HG03045 (cell line): Measurements from ENCODE around the gene FADS2.
"Not testable (repeated sequence)": the region's sequence is repeated elsewhere in the genome, so short reads cannot be mapped to it uniquely, and the experiment has no call there.

Experiments
- ATAC-seq: cut with Tn5 transposase; IDR thresholded peaks from one replicate; pipeline ENCODE4 v1.9.1; 2021; ENCODE audit warnings: mild to moderate bottlenecking, moderate library complexity; ENCODE audit not compliant: unreplicated experiment

The FADS2 gene

DNA sequence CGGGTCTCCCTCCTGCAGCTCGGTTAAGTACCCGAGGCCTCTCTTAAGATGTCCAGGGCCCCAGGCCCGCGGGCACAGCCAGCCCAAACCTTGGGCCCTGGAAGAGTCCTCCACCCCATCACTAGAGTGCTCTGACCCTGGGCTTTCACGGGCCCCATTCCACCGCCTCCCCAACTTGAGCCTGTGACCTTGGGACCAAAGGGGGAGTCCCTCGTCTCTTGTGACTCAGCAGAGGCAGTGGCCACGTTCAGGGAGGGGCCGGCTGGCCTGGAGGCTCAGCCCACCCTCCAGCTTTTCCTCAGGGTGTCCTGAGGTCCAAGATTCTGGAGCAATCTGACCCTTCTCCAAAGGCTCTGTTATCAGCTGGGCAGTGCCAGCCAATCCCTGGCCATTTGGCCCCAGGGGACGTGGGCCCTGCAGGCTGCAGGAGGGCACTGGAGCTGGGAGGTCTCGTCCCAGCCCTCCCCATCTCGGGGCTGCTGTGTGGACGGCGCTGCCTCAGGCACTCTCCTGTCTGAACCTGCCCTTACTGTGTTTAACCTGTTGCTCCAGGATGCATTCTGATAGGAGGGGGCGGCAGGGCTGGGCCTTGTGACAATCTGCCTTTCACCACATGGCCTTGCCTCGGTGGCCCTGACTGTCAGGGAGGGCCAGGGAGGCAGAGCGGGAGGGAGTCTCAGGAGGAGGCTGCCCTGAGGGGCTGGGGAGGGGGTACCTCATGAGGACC lies 38.3 kb downstream of the FADS2 start:
- no peak for ATAC-seq

DNA sequence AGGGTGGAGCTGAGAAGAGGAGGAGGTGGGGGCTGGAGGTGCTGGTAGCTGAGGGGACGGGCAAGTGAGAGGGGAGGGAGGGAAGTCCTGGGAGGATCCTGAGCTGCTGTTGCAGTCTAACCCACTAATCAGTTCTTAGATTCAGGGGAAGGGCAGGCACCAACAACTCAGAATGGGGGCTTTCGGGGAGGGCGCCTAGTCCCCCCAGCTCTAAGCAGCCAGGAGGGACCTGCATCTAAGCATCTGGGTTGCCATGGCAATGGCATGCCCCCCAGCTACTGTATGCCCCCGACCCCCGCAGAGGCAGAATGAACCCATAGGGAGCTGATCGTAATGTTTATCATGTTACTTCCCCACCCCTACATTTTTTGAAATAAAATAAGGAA lies 38.9 kb downstream of the FADS2 start:
- ATAC-seq = no peak

DNA sequence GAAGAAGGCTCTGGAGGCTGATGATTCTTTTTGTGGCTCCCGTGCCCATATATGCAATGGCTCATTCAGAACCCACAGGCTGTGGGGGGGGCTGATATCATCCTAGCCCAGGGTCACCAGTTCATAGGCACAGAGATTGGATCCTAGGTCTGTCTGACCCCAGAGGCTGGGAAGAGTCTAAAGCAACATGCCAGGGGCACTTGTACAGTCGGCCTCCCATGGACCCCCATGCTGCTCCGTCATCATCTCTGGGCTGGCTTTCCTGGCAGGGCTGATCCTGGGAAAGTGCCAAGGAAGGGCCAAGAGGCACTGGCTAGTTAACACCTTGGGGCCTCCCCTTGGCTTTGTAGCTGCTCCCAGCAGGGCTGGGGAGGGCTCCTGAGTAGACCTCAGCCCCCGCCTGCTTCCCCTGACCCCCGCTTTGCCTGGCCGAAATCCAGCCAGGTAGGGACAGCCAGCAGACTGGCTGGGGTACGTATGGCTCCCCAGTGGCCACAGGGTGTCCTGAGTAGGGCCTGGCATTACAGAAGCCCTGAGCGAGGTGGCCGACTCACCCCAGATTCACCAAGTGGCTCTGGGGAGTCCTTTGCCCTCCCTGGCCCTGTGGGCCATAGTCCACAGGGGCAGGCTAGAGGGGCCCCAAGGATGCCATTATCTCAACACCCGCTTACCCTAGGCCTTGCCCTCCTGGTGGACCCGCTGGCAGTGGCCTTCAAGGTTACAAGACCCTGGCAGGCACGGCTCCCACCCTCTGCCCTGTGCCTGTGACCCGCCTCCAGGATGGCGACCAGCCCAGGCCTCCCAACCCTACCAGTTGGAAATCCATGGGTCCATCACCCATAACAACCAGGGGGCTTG lies 40.7 kb downstream of the FADS2 start:
- no peak for ATAC-seq

DNA sequence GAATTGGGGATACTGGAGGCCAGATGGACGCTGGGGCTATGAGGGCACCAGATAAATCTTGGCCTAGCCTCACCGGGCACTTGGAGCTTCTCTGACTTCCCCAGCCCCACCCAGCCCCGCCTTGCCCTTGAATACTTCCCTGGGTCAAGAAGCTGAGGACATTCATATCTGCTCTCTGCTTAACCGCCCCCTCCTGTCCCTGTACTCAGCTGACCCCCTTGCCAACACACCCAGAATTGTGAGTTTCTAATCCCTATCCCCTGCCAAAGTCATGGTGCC lies 41.3 kb downstream of the FADS2 start:
- no peak for ATAC-seq

DNA sequence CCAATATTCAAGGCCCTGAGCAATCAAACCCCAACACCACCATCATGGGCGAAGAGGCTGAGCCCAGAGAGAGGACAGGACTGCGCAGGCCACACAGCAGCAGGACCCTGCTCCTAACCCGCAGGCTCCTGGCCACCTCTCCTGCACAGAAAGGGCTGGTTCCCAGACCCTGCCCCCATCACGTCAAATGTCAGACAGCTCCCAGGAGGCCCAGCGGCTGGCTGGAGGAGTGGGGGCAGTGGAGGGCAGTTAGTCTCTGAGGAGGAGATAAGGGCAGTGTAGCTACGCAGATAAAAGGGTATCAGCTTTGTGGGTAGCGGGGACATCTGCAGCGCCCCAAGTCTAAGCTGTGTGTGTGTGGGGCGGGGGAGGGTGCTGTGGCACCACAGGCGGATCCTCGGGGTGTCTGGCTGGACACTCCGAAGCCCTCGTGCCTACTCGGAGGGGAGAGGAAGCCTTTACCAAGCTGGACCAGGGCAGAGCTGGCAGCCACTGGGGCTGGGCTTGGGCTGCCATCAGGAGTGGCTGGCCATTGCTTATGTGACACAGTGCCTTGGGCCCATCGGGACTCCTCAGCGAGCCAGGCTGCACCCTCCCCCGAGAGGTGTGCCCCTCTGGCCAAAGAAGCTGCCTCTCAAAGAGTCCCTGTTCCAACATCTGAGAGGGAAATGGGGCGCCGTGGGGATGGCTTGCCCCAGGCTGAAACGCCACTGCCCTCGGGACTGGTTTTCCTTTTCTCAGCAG lies 41.8 kb downstream of the FADS2 start:
- no peak for ATAC-seq

DNA sequence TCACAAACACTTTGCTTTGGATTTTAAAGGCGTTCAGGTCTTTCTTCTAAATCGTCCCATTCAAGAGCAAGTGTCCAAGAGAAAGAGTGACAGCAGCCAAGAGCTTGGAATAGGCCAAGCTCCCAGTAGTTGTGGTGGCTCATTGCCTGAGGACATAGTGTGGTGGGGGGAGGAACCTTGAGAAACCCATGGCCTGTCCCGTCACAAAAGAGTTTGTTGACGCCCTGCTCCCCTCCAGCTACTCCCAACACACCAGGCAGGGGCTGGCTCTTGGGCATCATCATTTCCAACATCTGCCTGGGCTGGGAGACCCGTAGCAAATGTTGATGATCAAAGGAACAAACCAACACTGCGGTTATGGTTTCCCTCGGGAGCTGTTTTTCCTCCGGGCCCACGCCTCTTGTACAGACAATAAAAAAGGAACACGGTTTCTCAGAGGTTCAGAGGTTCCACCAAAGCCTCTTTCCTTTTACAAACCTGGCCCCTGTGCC lies 42.5 kb downstream of the FADS2 start:
- ATAC-seq = no peak

DNA sequence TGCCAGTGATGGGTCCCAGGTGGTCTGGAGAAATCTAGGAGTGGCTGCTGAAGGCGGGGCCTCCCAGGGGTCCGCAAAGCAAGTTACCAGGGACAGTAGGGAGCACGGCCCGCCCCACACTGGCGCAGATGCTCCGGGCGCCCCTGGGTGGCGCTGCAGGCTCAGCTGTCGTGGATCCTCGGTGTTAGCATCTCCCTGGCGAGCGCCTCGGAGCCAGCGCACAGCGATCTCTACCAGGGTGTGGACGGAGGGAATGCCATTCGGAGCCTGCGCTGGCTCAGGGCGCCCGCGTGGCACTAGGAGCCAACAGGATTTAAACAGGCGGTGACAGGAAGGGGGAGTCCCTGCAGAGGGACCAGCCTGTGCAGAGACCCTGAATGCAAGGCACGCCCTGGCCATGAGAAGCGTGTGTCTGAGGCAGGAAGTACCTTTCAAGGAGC lies 43.1 kb downstream of the FADS2 start:
- ATAC-seq = peak; percentile 53

DNA sequence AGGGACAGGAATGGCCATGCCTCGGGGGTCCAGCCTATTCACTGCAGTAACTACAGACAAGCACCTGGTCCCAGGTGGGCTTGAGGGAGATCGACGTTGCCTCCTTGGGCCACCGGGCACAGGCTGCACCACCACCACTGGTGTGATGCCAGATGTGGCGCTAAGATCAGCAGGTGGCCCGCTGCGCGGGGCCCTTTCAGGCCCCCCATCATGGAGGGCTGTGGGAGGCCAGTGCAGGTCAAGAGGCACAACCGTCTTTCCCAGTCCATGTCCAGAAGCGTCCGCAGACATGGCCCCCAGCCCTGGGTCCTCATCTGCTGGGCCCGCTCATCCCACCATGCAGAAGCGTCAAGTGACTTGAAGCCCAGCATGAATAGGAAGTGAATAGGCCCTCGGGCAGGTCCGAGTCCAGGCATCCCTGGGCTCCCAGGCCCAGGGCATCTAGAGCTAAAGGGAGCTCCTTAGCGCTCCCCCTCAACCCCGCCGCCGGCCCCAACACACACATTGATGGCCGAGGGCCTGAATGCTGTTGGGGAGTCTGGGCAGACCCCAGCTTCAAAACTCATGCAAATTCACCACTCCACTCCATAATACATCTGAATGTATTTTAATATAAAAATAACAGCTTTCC lies 45.0 kb downstream of the FADS2 start:
- no peak for ATAC-seq

DNA sequence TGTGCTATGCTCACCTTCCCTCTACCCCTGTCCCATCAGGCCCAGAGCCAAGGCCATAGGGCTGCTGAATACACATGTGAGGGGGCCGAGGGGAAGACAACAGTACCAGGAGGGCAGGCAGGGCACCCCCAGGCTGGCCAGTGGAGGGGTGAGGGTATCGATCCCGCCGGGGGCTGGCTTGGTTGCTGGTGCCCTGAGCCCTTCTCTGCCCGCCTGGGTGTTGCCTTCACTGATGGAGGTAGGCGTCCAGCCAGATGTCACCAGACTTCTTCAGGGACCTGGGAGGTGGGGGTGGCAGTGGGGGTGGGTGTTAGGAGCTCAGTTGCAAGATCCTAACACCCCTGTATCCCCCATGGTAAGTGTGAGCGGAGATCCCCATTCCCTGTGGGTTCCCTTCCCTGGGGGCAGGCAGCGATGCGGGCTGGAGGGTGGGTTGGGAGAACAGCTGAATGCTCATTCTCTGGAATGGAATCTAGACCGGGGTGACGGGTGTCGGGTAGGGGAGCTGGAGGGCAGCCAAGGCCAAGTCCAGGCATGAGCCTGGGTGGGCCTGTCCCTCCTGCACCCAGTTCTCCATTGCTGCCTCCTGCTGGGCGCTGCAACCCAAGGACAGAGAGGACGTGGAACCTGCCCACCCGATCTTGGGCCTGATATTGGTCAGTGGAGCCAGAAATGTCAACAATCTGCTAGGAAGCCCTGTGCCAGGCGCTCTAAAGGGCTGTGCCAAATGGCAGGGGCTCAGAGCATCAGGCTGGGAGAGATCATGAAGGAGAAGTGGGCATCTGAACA lies 45.7 kb downstream of the FADS2 start:
- ATAC-seq = no peak

DNA sequence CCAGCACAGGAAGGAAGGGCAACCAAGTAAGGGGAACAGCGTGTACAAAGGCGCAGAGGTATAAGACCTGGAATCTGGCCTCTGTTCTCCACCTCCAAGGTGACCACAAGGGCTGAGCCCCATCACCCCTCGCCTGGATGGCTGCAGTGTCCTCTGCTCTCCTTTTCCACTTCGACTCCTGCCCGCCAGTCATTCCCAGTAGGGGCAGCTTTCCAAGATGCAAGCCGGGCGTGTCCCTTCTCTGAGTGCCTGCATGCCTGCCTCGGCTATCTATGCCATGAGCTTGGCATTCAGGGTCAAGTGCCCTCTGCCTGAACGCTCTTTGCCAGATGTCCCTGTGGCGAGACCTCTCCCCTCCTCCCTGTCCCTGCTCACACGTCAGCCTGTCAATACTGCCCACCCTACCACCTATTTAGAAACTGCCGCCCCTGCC lies 46.3 kb downstream of the FADS2 start:
- ATAC-seq = no peak

DNA sequence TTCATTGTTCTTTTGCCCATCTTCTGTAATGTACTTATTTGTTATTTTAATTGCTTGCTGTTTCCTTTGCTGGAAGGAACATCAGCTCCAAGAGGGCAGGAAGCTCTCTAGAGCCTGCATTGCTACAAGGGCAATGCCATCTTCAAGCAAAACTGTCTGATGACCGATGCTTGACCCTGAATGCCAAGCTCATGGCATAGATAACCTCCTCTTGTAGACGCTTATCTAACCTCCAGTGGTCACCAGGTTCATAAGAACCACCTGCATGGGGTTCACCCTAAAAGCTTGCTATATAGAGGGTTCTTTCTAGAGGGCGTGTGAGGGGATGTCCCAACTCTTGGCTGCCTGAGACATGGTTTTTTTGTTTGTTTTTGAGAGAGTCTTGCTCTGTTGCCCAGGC lies 46.8 kb downstream of the FADS2 start:
- ATAC-seq = no peak

DNA sequence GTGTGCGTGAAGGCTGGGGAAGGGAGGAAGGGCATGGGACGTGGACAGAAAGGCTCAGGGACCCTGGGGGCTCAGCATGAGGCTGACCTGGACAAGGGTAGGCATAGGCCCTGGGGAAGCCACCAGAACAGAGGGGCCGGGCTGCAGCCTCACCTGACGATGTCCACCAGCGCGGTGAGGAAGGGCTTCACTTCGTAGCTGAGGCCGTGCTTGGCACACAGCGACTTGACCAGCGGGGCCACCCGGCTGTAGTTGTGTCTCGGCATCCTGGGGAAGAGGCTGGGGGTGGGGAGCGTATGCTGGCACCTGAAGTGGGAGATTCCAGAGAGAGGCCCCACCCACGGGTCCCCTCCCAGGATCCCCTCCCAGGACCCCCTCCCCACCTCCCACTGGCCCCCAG lies 47.6 kb downstream of the FADS2 start:
- ATAC-seq = no peak

DNA sequence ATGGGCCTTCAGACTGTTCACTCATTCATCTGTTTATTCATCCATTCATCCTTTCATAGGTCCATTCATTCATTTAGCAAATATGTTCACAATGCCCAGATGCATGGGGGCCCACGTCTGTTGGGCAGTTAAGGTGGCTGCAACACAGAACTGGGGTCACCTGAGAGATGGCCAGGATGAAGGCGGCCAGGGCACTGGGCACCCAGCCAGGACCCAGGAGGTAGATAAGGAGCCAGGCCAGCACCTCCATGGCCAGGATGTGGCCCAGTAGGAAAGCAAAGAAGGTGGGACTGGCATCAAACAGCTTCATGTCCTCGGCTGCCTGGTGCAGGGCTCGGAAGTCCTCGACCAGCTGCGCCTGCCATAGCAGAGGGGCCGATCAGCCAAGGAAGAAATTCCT lies 51.1 kb downstream of the FADS2 start:
- ATAC-seq = no peak

DNA sequence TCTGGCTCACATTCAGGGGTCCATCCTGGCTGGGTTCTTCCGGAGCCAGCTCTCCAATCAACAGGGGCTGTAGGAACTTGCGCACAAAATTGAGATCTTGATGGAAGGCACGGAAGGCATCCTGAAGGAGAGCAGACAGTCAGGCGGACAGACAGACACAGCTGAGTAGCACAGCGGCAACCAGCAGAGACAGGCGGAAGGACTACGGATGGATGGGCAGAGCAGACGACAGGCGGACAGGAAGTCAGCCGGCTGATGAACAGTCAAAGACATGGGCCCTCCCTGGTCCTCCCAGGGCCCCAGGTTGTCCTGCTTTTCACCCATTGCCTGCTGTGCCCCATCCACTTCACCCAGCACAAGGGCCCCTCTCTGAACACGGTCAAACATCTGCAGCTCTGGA lies 51.9 kb downstream of the FADS2 start:
- ATAC-seq = no peak

DNA sequence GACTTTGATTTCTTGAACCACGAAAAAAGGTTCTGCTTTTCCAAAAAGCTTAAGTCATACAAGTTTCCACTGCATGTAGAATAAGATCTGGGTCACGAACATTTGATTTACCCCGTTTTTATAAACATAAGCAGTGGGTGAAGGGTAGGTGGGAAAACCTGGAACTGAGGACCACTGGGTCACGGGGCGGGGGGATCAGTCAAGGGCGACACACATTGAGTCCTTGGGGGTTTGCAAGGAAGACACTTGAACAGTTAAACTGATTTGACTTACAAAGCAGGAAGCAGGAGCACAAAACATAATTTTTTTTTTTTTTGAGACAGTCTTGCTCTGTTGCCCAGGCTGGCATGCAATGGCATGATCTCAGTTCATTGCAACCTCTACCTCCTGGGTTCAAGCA lies 52.4 kb downstream of the FADS2 start:
- ATAC-seq = no peak

DNA sequence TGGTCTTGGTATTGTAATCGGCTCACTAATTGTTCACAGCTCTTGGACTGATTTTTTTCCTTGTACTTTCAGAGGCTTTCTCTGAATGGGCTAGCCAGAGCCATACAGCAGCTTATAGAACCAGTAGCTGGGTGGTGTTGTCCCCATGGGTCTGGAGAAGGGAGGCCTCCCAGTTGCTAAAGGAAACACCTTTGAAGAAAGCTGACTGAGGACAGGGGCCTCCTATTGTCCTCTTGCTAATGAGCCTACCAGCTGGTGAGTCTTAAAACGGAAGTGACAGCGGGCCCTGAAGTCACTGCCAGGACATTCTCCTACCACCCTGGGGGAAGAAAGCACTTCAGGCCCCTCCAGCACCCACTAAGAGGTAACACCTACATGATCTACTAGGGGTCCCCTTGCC lies 53.3 kb downstream of the FADS2 start:
- no peak for ATAC-seq

DNA sequence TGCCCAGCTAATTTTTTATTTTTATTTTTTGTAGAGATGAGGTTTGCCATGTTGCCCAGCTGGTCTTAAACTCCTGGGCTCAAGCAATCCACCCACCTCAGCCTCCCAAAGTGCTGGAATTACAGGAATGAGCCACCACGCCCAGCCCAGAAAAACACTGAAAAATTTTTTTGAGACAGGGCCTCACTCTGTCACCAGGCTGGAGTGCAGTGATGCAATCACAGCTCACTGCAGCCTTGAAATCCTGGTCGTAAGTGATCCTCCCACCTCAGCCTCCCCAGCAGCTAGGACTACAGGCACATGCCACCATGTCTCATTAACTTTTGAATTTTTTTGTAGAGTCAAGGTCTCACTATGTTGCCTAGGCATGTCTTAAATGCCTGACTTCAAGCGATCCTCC lies 54.2 kb downstream of the FADS2 start:
- ATAC-seq = not testable (repeated sequence)

DNA sequence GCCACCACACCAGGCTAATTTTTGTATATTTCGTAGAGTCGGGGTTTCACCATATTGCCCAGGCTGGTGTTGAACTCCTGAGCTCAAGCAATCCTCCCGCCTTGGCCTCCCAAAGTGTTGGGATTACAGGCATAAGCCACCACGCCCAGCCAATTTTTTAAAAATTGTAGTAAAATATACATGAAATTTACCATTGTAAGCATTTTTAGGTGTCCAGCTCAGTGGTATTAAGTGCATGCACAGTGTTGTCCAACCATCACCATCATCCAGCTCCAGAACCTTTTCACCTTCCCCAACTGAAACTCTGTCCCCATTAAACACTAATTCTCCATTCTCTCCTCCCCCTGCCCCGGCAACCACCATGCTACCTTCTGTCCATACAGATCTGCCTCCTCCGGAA lies 54.8 kb downstream of the FADS2 start:
- no peak for ATAC-seq

DNA sequence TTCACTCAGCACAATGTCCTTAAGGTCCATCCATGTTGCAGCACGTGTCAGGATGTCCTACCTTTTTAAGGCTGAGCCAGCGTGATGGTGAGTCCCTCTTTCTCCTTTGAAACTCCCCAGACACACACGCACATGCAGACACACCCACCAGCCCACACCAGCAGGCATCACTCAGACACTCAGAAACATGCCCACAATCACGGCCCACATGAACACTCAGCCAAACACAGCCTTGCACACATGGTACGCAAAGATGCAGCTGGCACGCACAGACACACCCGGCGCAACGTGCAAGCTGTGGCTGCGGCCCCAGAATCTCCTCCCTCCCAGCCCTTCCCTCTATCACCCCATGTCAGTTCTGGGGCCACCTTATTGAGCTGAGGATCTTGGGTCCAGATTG lies 55.2 kb downstream of the FADS2 start:
- ATAC-seq = no peak

DNA sequence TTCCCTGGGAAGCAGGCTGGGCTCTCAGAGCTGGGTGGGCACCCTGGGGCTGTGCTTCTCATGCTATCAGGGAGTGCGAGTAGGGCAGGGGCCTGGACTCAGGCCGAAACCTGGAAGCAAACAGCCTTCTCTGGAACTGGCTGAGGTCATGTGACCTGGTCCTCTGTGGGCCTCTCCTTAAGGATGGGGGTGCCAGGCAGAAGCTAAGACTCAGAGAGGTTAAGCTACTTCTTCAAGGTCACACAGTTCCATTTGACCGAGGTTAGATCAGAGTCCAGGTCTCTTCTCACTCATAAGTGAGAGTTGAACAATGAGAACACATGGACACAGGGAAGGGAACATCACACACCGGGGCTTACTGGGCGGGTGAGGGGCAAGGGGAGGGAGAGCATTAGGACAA lies 55.8 kb downstream of the FADS2 start:
- no peak for ATAC-seq
